SHP77 (cell line): ENCODE data around the gene GNG2.

ENCODE experiments used
- DNase-seq, 2 experiments: peaks; one replicate each; lab custom pipeline; 2025; lab: John Stamatoyannopoulos, UW

GNG2 gene

DNA sequence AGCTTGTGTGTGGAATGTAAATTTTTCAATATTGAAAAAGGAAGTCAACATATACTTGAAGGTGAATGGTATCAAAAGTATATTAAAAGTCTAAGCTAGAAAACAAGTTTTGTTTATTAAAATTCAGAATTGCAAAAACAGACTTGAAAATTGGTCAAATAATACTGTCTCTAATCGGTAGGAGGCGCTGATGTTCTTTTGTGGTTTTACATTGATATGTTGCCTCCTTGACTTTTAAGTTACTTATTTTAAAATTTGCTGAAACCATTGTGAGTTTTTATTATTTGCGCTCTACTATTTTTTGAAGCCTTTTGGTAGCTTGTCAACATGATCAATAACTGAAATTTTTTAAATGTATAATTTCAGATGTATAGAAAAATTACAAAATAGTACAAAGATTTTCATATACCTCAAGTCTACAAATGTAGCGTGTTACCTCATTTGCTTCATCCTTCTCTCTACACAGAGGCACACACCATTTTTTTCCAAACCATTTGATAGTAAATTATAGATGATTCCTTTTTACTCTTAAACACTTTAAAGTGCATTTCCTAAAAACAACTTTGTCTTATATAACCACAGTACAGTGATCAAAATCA is 135.8 kb downstream of the GNG2 start:
- no peak for DNase-seq

GRCh38 chr14:51998348-51998747 is 137.9 kb downstream of the GNG2 start:
- no peak for DNase-seq

DNA sequence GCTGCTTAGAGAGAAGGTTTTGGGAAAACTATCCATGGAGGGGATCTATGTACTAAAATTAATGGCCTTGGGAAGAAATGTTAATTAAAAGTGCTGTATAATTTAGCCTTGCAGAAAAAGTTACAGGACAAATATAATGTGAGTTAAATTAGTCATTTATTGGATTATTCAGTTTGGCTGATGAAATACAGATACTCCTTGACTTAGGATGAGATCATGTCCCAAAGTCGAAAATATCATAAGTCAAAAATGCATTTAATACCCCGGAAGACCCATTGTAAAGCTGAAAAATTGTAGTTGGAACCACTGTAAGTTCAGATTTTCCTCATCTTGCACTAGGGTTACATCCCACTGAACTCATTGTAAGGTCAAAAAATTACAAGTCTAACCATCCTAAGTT is 138.7 kb downstream of the GNG2 start:
- DNase-seq = no peak

DNA sequence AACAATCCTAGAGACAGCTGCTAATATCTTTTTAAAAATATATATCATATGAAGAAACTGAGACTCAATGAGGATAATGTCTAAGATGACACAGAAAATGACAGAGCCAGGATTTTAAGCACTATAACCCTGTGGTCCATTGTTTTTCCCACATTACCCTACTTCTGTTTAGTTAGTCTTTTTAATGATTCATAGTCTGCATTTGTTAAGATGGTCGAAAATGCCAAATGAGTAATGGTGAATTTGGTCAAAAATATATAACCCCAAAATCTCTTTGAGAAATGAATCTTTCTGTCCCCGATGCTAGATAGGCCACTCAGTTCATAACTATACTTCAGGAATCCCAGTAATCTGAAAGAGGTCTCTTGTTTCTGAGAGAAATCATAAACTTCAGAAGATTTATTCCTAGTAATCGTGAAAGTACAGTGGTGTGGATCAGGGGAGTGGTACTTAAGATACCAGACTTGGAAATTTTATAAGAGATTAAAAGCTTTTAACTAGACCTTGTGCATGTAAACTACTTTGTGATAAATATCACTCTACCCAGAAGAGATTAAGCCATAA is 139.7 kb downstream of the GNG2 start:
- DNase-seq = no peak

GRCh38 chr14:52000696-52001095 is 140.3 kb downstream of the GNG2 start:
- DNase-seq = no peak

DNA sequence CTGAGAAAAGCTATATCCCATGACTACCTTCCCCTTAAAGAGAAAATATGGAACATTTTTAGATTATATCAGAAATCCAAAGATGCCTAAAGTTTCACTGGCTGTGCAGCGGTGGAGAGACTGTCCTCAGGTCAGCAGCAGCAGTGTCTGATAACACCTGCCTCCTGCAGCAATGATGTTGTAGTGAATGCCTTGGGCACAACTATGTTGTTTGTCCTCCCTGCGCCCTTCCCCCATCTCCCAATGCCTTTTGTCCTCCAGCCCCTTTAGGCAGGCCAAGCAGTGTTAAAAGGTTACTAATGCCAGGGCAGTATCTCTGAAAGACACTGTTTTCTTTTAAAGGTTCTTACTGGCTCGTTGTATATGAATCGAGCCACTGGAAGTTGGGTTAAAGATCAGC is 142.1 kb downstream of the GNG2 start:
- no peak for DNase-seq

- no peak for DNase-seq
These were observed 142.9 kb downstream of the GNG2 start for GRCh38 chr14:52003324-52003723.

DNA sequence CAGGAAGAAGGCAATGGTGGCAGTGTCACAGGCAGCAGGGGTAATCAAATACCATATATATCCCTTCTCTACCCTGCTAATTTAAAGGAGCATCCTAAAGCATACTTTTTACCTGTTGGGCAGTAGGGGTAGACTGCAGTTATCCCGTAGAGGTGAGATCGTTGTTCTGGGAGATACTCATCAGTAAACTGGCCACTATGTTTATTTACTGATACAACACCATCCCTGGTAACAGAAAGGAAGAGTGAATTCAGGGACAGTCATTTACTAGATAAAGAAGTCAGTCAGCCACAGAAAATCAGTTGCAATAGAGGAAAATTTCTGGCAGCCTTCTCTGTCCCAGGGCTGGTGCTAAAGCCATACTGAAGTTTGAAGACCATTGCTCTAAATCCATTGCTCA is 145.2 kb downstream of the GNG2 start:
- DNase-seq = no peak

GRCh38 chr14:52006361-52006760 is 145.9 kb downstream of the GNG2 start:
- no peak for DNase-seq

DNA sequence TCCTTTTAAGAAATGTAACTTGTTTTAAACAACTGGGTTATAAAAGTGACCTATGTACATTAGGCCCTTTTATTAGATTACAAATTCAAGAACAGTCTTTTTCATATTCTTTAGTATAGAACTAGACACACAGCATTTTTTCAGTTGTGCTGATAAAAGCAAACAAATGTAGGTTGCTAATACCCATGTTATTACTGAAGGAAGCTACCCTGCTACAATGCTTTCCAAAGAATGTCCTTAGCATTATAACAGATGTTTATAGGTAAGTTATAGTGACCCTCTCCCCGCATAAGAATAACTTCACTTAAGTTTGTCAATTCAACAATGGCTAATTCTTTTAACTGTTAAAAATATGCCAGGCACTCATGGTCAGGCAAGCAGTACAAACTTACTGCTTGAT is 146.8 kb downstream of the GNG2 start:
- no peak for DNase-seq

- DNase-seq = no peak
These were observed 147.2 kb downstream of the GNG2 start for GRCh38 chr14:52007637-52008036.

DNA sequence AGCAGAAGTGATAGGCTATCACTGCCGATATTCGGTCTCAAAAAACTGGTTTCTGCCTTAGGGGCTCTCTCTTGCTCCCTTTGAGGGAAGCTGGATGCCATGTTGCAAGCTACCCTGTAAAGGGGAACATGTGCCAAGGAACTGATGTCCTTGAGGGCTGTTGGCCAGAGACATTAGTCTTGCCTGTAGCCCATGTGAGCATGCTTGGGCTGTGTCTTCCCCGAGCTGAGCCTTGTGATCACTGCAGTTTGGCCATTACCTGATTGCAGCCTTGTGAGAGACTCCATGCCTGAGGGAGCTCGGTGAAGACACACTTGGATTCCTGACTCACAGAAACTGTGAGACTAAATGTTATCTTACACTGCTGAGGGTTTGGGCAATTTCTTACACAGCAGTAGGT is 147.7 kb downstream of the GNG2 start:
- no peak for DNase-seq

DNA sequence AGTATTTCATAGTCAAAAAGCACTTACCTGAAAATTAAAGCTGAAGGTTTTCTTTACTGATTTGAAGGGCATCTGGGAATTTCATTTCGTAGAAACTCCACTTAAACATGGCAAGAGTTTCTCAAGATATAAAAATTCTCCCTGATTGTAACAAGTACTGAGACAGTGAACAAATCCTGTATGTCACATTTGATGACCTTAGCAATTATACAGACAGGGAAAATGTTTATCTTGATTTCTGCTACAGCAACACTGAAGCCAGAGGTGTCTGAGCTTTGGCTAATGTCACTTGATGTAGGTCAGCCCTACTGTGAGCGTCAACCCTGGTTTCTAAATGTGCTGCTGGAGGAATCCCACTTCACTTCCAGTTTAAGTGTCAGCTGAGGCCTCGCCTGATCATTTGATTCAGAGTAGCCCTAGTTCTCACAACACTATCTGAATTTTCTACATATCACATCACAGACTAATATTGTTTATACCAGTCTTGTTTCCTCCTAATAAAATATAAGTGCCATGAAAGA is 149.8 kb downstream of the GNG2 start:
- DNase-seq = no peak

GRCh38 chr14:52011523-52011922 is 151.1 kb downstream of the GNG2 start:
- DNase-seq = no peak

DNA sequence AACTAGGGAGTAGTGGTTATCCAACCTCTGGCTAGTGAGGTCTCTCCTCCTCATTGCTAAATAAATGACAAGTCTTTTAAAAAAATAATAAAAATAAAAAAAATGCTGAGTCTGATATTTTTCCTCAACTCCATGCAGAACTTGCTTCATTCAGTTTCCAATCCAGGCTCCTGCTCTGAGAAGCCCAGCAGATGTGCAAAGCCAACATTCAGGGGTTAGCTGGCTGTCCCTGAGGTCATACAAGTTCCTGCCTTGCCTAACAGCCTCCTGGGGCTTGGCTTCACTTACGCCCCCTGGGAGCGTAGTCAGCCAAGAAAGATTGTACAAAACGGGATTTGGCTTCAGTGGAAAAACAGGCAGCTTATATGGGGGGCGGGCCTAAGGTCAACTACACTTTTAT is 152.2 kb downstream of the GNG2 start:
- DNase-seq = no peak

DNA sequence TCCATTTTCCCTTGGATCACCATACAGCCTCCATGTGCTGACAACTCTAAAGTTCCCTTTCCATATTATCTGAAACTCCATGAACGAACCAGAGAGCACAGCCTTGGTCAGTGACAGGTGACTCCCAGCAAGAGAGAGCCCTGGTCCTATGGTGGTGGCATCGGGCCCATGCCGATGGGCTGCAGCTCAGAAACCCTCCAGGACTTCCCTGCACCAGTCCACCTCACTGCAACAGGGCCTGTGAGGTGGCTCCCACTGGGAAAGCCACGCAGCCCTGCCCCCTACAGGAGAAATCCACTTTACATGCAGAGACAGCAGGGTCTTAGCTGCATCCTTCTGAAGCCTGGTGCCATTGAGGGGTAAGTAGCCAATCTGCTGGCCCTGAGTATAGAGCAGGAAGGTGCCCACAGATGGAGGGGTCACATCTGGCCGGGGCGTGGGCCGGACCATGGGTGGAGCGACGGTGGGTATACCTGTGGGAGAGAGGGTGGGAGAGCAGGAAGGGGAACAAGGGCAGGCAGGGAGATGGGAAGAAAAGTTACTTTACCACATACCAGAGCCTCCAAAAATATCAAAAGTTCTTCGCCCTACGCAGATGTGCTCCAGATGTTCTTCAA is 153.7 kb downstream of the GNG2 start:
- peak; percentile 4 to 7 for DNase-seq

GRCh38 chr14:52014601-52015267 is 154.3 kb downstream of the GNG2 start:
- no peak for DNase-seq

DNA sequence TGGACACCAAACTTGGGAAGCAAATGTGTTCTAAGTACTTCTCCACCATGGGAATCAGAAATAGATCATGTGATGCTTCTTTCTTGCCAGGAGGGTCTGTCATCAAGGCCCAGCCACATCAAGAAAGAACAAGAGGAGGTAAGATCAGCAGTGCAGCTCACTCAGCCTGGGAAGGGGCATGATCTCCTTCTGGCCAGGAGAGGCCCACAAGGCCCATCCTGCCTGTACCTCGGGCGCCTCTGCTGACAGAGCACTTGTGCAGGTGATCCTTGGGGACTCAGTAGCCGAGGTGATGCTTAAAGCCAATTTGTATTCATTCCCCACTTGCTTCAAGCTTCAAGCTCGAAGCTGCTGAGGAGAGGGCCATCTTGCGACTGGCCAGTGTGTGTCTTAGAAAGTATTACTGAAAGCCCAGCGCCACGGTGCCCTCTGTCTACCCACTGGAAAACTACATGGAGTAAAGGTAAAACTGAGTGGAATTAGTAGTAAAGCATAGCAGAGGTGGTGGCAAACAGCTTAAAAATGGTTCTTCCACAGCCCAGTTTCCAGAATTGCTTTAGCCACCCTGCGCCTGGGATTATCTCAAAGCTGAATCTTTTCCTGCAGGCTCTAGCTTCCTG is 155.1 kb downstream of the GNG2 start:
- peak in 1 of 2 experiments; percentile 5 for DNase-seq

DNA sequence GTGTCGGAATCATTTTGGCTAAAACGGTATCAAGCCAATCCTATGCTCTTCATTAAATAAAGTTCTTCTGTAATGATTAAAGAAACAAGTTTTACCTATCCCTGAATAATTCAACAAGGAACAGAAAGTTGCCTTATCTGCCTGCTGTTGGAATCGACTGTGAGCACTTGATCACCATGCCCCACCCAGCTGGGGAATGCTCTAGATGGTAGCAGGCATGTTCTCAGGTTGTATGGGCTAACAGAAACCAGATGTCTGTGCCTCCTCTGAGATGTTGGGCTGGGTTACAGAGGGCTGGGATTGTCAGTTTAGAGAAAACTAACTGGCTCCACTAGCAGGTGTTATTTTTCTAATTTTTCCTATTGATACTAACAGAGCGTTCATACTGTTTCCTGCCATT is 157.8 kb downstream of the GNG2 start:
- no peak for DNase-seq

DNA sequence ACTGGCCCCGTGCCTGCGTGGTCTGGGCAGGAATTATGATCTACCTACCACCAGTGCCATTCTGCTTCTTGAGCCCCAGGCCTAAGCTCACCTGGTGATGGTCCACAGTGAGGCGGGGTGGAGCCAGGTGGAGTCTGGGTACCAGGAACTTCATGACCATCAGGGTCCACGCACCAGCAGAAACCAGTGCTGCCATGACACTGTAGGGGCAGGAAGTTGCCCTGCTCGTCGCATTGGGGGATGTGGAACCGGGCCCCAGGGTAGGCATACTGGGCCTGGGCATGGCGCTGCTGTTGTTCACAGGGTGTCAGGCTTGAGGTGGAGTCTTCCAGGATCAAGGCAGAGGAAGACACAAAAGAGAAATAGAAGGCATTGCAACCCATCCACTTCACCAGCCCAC is 158.6 kb downstream of the GNG2 start:
- DNase-seq = no peak
